HG03025 (cell line): ENCODE measurements around the gene AFF1.
"Not testable (repeated sequence)": the region's sequence is repeated elsewhere in the genome, so short reads cannot be mapped to it uniquely, and the experiment has no call there.

Experiments used
- ATAC-seq: cut with Tn5 transposase; IDR thresholded peaks from one replicate; pipeline ENCODE4 v1.9.1; 2021; ENCODE audit warnings: mild to moderate bottlenecking, moderate library complexity; ENCODE audit not compliant: unreplicated experiment, low FRiP score

AFF1 gene

GRCh38 chr4:87052615-87053014 lies 117.8 kb downstream of the AFF1 start:
- ATAC-seq = no peak

GRCh38 chr4:87053176-87053658 lies 118.4 kb downstream of the AFF1 start:
- no peak for ATAC-seq

GRCh38 chr4:87053802-87054767 lies 119.3 kb downstream of the AFF1 start:
- ATAC-seq = no peak

DNA sequence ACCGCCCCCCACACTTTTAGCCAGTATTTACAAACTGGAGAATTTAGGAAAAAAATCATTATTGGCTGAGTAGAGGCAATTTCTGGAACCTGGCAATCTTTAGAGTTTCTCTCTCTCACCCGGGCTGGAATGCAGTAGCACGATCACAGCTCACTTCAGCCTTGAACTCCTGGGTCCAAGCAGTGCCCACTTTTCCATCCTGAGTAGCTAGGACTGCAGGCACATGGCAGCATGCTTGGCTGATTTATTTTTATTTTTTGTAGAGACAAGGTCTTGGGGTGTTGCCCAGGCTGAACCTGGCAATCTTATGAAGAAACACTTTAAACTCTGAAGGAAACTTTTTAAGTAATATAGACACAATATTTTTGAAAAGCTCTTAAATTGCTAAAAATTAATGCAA lies 120.1 kb downstream of the AFF1 start:
- ATAC-seq = no peak

DNA sequence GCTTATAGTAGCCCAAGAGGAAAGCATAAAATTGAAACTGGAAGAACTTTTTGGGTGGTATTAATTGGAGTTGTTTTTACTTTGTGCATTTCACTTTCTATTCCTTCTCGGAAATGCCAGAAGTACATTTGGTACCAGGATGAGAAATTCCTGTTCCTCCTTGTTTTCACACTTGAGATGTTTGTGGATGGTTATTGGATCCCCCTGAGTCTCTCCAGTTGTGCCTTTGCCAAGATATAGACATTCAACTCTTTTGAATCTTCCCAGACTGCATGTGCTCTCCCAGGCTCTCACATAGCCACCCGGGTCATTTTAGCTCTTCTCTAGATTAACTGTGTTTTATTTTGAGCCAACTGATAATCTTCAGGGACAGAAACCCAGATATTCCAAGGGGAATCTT lies 120.5 kb downstream of the AFF1 start:
- ATAC-seq = no peak

DNA sequence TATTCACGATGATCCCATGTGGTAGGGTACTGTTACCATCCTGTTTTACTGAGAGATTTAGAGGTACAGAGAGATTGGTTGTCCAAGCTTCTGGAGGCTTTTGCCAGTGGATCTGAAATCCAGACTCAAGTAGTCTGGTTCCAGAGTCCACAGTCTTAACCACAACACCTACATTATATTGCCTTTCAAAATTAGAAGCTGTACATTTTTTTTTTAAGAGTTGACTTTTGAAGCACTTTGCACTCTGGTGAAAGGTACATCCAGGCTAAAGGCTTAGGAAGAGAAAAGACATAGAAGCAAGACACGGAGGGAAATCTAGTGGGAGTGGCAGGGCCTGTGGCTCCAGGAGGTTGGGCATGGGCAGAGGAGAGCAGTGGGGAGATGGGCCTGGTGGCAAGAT lies 122.1 kb downstream of the AFF1 start:
- no peak for ATAC-seq

GRCh38 chr4:87057835-87058355 lies 123.1 kb downstream of the AFF1 start:
- ATAC-seq = no peak

DNA sequence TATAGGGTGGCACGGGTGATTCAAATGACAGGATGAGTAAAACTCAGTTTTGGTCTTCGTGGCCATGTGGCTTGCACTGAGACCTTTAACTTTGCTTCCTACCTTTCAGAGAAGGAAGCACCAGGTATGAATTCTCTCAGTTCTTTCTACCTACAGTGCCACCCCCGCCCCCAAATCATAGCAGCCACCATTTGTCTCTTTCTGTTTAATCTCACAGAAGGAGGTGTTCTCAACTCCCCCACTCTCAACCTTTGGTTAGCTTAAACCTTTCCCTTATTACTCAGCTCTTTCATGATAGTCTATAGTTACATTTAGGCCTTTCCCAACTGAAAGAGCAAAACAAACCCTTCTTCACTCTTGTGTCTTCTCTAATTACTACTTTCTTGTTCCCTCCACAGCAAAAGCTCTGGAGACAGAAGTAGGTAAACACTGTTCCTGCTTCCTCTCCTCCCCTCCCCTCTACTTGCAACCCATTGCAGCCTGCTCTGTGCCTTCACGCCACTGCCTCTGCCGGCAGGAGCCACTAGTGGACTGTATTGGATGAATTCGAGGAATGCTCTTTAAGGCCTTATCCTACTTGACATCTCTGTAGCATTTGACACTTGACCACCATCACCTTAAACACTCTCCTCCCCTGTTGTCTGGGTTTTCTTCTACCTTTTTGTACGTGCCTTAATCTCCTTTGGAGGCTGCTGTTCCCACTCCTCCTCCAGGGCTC lies 123.7 kb downstream of the AFF1 start:
- no peak for ATAC-seq

GRCh38 chr4:87060957-87061356 lies 126.1 kb downstream of the AFF1 start:
- ATAC-seq = no peak

- no peak for ATAC-seq
These were observed 130.2 kb downstream of the AFF1 start for GRCh38 chr4:87065021-87065420.

GRCh38 chr4:87066403-87067123 lies 131.8 kb downstream of the AFF1 start:
- ATAC-seq = no peak

- no peak for ATAC-seq
These were observed 132.5 kb downstream of the AFF1 start for GRCh38 chr4:87067124-87067885.

GRCh38 chr4:87068583-87069021 lies 133.8 kb downstream of the AFF1 start:
- ATAC-seq = no peak

- no peak for ATAC-seq
These were observed 134.4 kb downstream of the AFF1 start for GRCh38 chr4:87069037-87069742.

- ATAC-seq = no peak
These were observed 136.6 kb downstream of the AFF1 start for GRCh38 chr4:87071401-87071800.

GRCh38 chr4:87072545-87072944 lies 137.7 kb downstream of the AFF1 start:
- not testable (repeated sequence) for ATAC-seq

GRCh38 chr4:87073199-87074120 lies 138.6 kb downstream of the AFF1 start:
- peak; percentile 96 for ATAC-seq

GRCh38 chr4:87074121-87074488 lies 139.3 kb downstream of the AFF1 start:
- no peak for ATAC-seq
